Ovary (tissue), 3 donors: Measurements from ENCODE around the gene APOA4.

ENCODE experiments used
- CTCF ChIP-seq, 3 donors: fragments of 450-650 bp in 2 of 3; fragments of 200-600 bp in 1 of 3; IDR thresholded peaks; one replicate each; pipeline versions ENCODE4 v1.5.1 to v1.8.0; 2016 to 2022; ENCODE audit warnings: antibody characterized with exemption in 3 of 3, mild to moderate bottlenecking in 1 of 3
- EP300 ChIP-seq: sonication (generic); formaldehyde crosslinking; IDR thresholded peaks from one replicate; pipeline ENCODE4 v1.6.1; 2017; ENCODE audit warnings: antibody characterized with exemption
- POLR2A ChIP-seq: fragments of 450-650 bp; IDR thresholded peaks from one replicate; pipeline ENCODE4 v1.6.1; 2017; ENCODE audit warnings: antibody characterized with exemption, mild to moderate bottlenecking, moderate library complexity
- donor health status: DM: no; HTN: no; CAD: no.

- TF ChIP-seq CTCF (IDR thresholded peaks at IDR 0.05) = peak; percentile 68 to 85 (median 82)
- no peak for TF ChIP-seq POLR2A
- no peak for TF ChIP-seq EP300
Observed at GRCh38 chr11:116791002-116791812, 31.9 kb downstream of the APOA4 start.
